Panc1 (cell line): ENCODE data around the gene THUMPD3. TPM values are rescaled to one million over a fixed set of nuclear protein-coding genes. Genes with fewer than 3 reads are reported as not detected.

Source experiments
- total RNA-seq: library from RNA; stranded (reverse); gene quantifications from one replicate; pipeline ENCODE4 v1.2.1, GENCODE V29; 2021; ENCODE audit not compliant: unreplicated experiment

THUMPD3 gene
- total RNA-seq, 1 experiment from 2014 or later: 43.5 TPM

Other genes starting within 250 kb of the THUMPD3 start
- 0.82 TPM for gene SRGAP3, start 113.4 kb upstream of the THUMPD3 start, total RNA-seq
- 69.4 TPM for gene SETD5, start 34.6 kb downstream of the THUMPD3 start, total RNA-seq
- gene LHFPL4, start 190.8 kb downstream of the THUMPD3 start, total RNA-seq: not detected